Mesodermal cell (in vitro differentiated cells): ENCODE data around the gene SRGAP1.
"Not testable (repeated sequence)": the region's sequence is repeated elsewhere in the genome, so short reads cannot be mapped to it uniquely, and the experiment has no call there.

Experiments used
- H3K27ac ChIP-seq: 2 replicates; pipeline ENCODE4 v1.7.0; 2013; ENCODE audit warnings: mild to moderate bottlenecking, low read depth, low read length, moderate library complexity; ENCODE audit not compliant: severe bottlenecking
- H3K36me3 ChIP-seq: 2 replicates; pipeline ENCODE4 v1.7.1; 2013; ENCODE audit warnings: mild to moderate bottlenecking, low read length, moderate library complexity; ENCODE audit not compliant: control insufficient read depth, insufficient read depth
- H3K4me1 ChIP-seq: one replicate; pipeline ENCODE4 v1.7.1; 2013; ENCODE audit warnings: mild to moderate bottlenecking, low read length; ENCODE audit not compliant: insufficient read depth, control insufficient read depth, poor library complexity, severe bottlenecking
- H3K4me3 ChIP-seq: 2 replicates; pipeline ENCODE4 v1.7.0; 2013; ENCODE audit warnings: low read length, control low read depth, mild to moderate bottlenecking; ENCODE audit not compliant: insufficient read depth, poor library complexity, severe bottlenecking; ENCODE audit errors: extremely low read depth
- H3K9me3 ChIP-seq: 2 replicates; pipeline ENCODE4 v1.7.1; 2013; ENCODE audit warnings: mild to moderate bottlenecking, low read length, moderate library complexity; ENCODE audit not compliant: control insufficient read depth
- WGBS, 2 experiments: methylation state at CpG; one replicate each; pipeline ENCODE4 v1.1.5; 2013; ENCODE audit warnings: missing lambda C conversion rate in 2 of 2; ENCODE audit not compliant: insufficient coverage in 2 of 2; 5-methylcytosine and 5-hydroxymethylcytosine counted together

The SRGAP1 gene

GRCh38 chr12:64007853-64008252 lies 163.4 kb downstream of the SRGAP1 start:
- H3K4me3 ChIP-seq: no peak overlapping the region
- WGBS, 2 experiments: no CpG with 5 or more reads among the region's 2 CpGs
- H3K27ac ChIP-seq: no peak overlapping the region
- H3K36me3 ChIP-seq: no peaks in the 10 kb centered on the region
- H3K9me3 ChIP-seq: no peaks in the 10 kb centered on the region
- peaks cover 11% of the 10 kb centered on the region for H3K4me1 ChIP-seq

GRCh38 chr12:64008596-64008995 lies 164.1 kb downstream of the SRGAP1 start:
- Histone ChIP-seq H3K4me1 (peaks cover 11% of the 10 kb centered on the region), H3K4me3 (no peak overlapping the region), H3K27ac (no peak overlapping the region), H3K36me3 (no peaks in the 10 kb centered on the region), H3K9me3 (no peaks in the 10 kb centered on the region)
- WGBS, 2 experiments: 60% methylated on average over 1 of the region's 3 CpGs; no CpG with 5 or more reads in 1 of the 2 experiments

GRCh38 chr12:64009321-64010068 lies 165.0 kb downstream of the SRGAP1 start:
- Histone ChIP-seq H3K36me3 (no peaks in the 10 kb centered on the region), H3K9me3 (no peaks in the 10 kb centered on the region), H3K4me1 (peaks cover 11% of the 10 kb centered on the region), H3K27ac (peak overlapping the region; percentile 52), H3K4me3 (no peak overlapping the region)
- WGBS, 2 experiments: 100% methylated on average over 2 of the region's 4 CpGs; no CpG with 5 or more reads in 1 of the 2 experiments

GRCh38 chr12:64010069-64010686 lies 165.7 kb downstream of the SRGAP1 start:
- H3K4me1 ChIP-seq: peaks cover 11% of the 10 kb centered on the region
- H3K4me3 ChIP-seq: no peak overlapping the region
- H3K36me3 ChIP-seq: no peaks in the 10 kb centered on the region
- H3K27ac ChIP-seq: peak overlapping the region; percentile 52
- WGBS, 2 experiments: 75 to 86% methylated on average over 1 to 3 of the region's 4 CpGs
- no peaks in the 10 kb centered on the region for H3K9me3 ChIP-seq

- Histone ChIP-seq H3K4me1 (no peaks in the 10 kb centered on the region), H3K27ac (no peak overlapping the region), H3K36me3 (peaks cover 5% of the 10 kb centered on the region), H3K9me3 (no peaks in the 10 kb centered on the region), H3K4me3 (no peak overlapping the region)
- 100% methylated on average over 2 of the region's 5 CpGs; no CpG with 5 or more reads in 1 of the 2 experiments for WGBS, 2 experiments
Observed at GRCh38 chr12:64016521-64016920, 172.0 kb downstream of the SRGAP1 start.

- 86 to 91% methylated on average over 5 of the region's 8 CpGs for WGBS, 2 experiments
- H3K36me3 ChIP-seq, H3K4me1 ChIP-seq, H3K9me3 ChIP-seq, H3K27ac ChIP-seq, H3K4me3 ChIP-seq: not testable (repeated sequence)
Observed at GRCh38 chr12:64018116-64018515, 173.6 kb downstream of the SRGAP1 start.

GRCh38 chr12:64018524-64018923 lies 174.0 kb downstream of the SRGAP1 start:
- Histone ChIP-seq H3K36me3 (peaks cover 5% of the 10 kb centered on the region), H3K4me1 (no peaks in the 10 kb centered on the region), H3K9me3 (no peaks in the 10 kb centered on the region), H3K4me3 (no peak overlapping the region), H3K27ac (no peak overlapping the region)

GRCh38 chr12:64019101-64019500 lies 174.6 kb downstream of the SRGAP1 start:
- Histone ChIP-seq H3K4me1 (no peaks in the 10 kb centered on the region), H3K4me3 (no peak overlapping the region), H3K36me3 (peaks cover 5% of the 10 kb centered on the region), H3K9me3 (no peaks in the 10 kb centered on the region), H3K27ac (no peak overlapping the region)
- 100% methylated on average over 1 of the region's 2 CpGs; no CpG with 5 or more reads in 1 of the 2 experiments for WGBS, 2 experiments

- H3K36me3 ChIP-seq: peaks cover 5% of the 10 kb centered on the region
- no peaks in the 10 kb centered on the region for H3K9me3 ChIP-seq
- no peak overlapping the region for H3K27ac ChIP-seq
- no peak overlapping the region for H3K4me3 ChIP-seq
- H3K4me1 ChIP-seq: no peaks in the 10 kb centered on the region
- no CpG with 5 or more reads among the region's 1 CpG for WGBS, 2 experiments
Observed at GRCh38 chr12:64019654-64020053, 175.2 kb downstream of the SRGAP1 start.

- H3K27ac ChIP-seq: no peak overlapping the region
- H3K4me3 ChIP-seq: no peak overlapping the region
- H3K36me3 ChIP-seq: no peaks in the 10 kb centered on the region
- no peaks in the 10 kb centered on the region for H3K9me3 ChIP-seq
- 94 to 97% methylated on average over 4 to 5 of the region's 9 CpGs for WGBS, 2 experiments
- H3K4me1 ChIP-seq: no peaks in the 10 kb centered on the region
Observed at GRCh38 chr12:64025174-64025958, 180.9 kb downstream of the SRGAP1 start.
